HG03354 (cell line): ENCODE results near the gene SDF2.

Source experiments
- ATAC-seq: cut with Tn5 transposase; IDR thresholded peaks from one replicate; pipeline ENCODE4 v1.9.1; 2021; ENCODE audit warnings: mild to moderate bottlenecking; ENCODE audit not compliant: unreplicated experiment, poor library complexity, severe bottlenecking

The SDF2 gene

GRCh38 chr17:28598389-28598788 lies 63.3 kb downstream of the SDF2 start:
- ATAC-seq = no peak
